DND-41 (cell line): ENCODE measurements around the gene CIDEC.
"Not testable (repeated sequence)": the region's sequence is repeated elsewhere in the genome, so short reads cannot be mapped to it uniquely, and the experiment has no call there.

Experiments
- ATAC-seq: fragments of 200-7000 bp; cut with Tn5 transposase; 3 replicates; pipeline ENCODE4 v1.9.1; 2021; ENCODE audit warnings: low read depth; ENCODE audit not compliant: insufficient read depth
- DNase-seq: peaks from one replicate; pipeline ENCODE4 v3.0.0-alpha.2; 2020
- H2AFZ ChIP-seq: 2 replicates; pipeline ENCODE4 v1.6.0; 2012; ENCODE audit warnings: low read depth, low read length
- H3K27ac ChIP-seq: 2 replicates; pipeline ENCODE4 v1.5.1; 2012; ENCODE audit warnings: low read length, inconsistent platforms
- H3K27me3 ChIP-seq: fragments of 200-600 bp; sonication (generic); 2 replicates; pipeline ENCODE4 v1.6.0; 2012; ENCODE audit warnings: low read length, mild to moderate bottlenecking, inconsistent platforms; ENCODE audit not compliant: insufficient read depth, poor library complexity
- H3K36me3 ChIP-seq: 2 replicates; pipeline ENCODE4 v1.5.1; 2012; ENCODE audit warnings: low read length, inconsistent platforms; ENCODE audit not compliant: insufficient read depth
- H3K4me1 ChIP-seq: 2 replicates; pipeline ENCODE4 v1.5.1; 2012; ENCODE audit warnings: mild to moderate bottlenecking, low read length; ENCODE audit not compliant: insufficient read depth
- H3K4me2 ChIP-seq: 2 replicates; pipeline ENCODE4 v1.6.0; 2012; ENCODE audit warnings: mild to moderate bottlenecking, moderate library complexity, low read length, inconsistent platforms; ENCODE audit not compliant: insufficient read depth
- H3K4me3 ChIP-seq, 2 experiments: fragments of 200-600 bp in 1 of 2; shearing (Covaris generic) in 1 of 2; 2 replicates each; pipeline ENCODE4 v1.5.1; 2012 to 2016; ENCODE audit warnings: inconsistent platforms in 2 of 2, low read length in 2 of 2, mild to moderate bottlenecking in 2 of 2, low read depth in 1 of 2, moderate library complexity in 1 of 2
- H3K79me2 ChIP-seq: 2 replicates; pipeline ENCODE4 v1.6.0; 2012; ENCODE audit warnings: low read length, inconsistent platforms; ENCODE audit not compliant: insufficient read depth
- H3K9ac ChIP-seq: 2 replicates; pipeline ENCODE4 v1.6.0; 2012; ENCODE audit warnings: low read depth, mild to moderate bottlenecking, inconsistent platforms, low read length, moderate library complexity
- H3K9me3 ChIP-seq: 2 replicates; pipeline ENCODE4 v1.5.1; 2012; ENCODE audit warnings: low read length, moderate library complexity, mild to moderate bottlenecking, inconsistent platforms; ENCODE audit not compliant: insufficient read depth, severe bottlenecking
- H4K20me1 ChIP-seq: 2 replicates; pipeline ENCODE4 v1.6.0; 2012; ENCODE audit warnings: low read length; ENCODE audit not compliant: insufficient read depth
- EZH2 ChIP-seq: IDR thresholded peaks from 3 replicates; pipeline ENCODE4 v1.6.1; 2012; ENCODE audit warnings: borderline replicate concordance, low read depth, mild to moderate bottlenecking, moderate library complexity, low read length, inconsistent platforms; ENCODE audit not compliant: severe bottlenecking
- TF ChIP-seq, protein P1 (sequence below): IDR thresholded peaks from 2 replicates; pipeline ENCODE4 v1.5.1; 2012; ENCODE audit warnings: borderline replicate concordance, low read length, moderate library complexity, mild to moderate bottlenecking; ENCODE audit not compliant: poor library complexity, severe bottlenecking; ENCODE audit errors: extremely low read depth

The CIDEC gene

GRCh38 chr3:9869955-9870354 is 10.1 kb downstream of the CIDEC start:
- ATAC-seq: no peak
- Histone ChIP-seq H2AFZ (no peak overlapping the region), H3K27ac (no peak overlapping the region)

DNA sequence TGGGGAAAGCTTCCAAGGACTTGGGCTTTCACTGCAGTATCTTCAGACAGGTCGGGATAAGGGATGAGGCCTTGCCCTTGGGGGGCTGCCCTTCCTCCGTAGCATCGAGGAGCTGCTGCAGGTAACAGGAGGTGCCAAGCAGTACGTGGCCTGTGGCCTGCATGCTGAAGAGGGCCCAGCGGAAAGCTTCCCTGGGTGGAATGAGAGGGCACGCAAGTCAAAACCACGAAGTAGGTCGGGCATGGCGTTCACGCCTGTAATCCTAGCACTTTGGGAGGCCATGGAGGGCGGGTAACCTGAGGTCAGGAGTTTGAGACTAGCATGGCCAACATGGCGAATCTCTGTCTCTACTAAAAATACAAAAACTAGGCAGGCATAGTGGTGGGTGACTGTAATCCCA is 12.9 kb downstream of the CIDEC start:
- H3K4me3 ChIP-seq: no peak overlapping the region
- H3K27me3 ChIP-seq: no peaks in the 10 kb centered on the region
- ATAC-seq: no peak
- H2AFZ ChIP-seq: no peak overlapping the region
- H3K4me1 ChIP-seq: no peaks in the 10 kb centered on the region
- H3K27ac ChIP-seq: no peak overlapping the region
- no peak for TF ChIP-seq EZH2
- TF ChIP-seq, protein P1, sequence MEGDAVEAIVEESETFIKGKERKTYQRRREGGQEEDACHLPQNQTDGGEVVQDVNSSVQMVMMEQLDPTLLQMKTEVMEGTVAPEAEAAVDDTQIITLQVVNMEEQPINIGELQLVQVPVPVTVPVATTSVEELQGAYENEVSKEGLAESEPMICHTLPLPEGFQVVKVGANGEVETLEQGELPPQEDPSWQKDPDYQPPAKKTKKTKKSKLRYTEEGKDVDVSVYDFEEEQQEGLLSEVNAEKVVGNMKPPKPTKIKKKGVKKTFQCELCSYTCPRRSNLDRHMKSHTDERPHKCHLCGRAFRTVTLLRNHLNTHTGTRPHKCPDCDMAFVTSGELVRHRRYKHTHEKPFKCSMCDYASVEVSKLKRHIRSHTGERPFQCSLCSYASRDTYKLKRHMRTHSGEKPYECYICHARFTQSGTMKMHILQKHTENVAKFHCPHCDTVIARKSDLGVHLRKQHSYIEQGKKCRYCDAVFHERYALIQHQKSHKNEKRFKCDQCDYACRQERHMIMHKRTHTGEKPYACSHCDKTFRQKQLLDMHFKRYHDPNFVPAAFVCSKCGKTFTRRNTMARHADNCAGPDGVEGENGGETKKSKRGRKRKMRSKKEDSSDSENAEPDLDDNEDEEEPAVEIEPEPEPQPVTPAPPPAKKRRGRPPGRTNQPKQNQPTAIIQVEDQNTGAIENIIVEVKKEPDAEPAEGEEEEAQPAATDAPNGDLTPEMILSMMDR: no peak
- H3K79me2 ChIP-seq: no peaks in the 10 kb centered on the region
- no peak overlapping the region for H3K9ac ChIP-seq
- DNase-seq: no peak
- no peaks in the 10 kb centered on the region for H3K9me3 ChIP-seq
- no peak overlapping the region for H3K4me2 ChIP-seq
- H3K36me3 ChIP-seq: no peaks in the 10 kb centered on the region
- H4K20me1 ChIP-seq: no peaks in the 10 kb centered on the region

More at GRCh38 chr3:9869955-9870354, 10.1 kb downstream of the CIDEC start:
- H4K20me1 ChIP-seq: no peaks in the 10 kb centered on the region
- no peaks in the 10 kb centered on the region for H3K36me3 ChIP-seq
- no peaks in the 10 kb centered on the region for H3K27me3 ChIP-seq
- H3K9ac ChIP-seq: no peak overlapping the region
- TF ChIP-seq, protein P1: no peak
- no peak for TF ChIP-seq EZH2
- DNase-seq: no peak
- no peaks in the 10 kb centered on the region for H3K4me1 ChIP-seq
- no peak overlapping the region for H3K4me2 ChIP-seq
- H3K79me2 ChIP-seq: no peaks in the 10 kb centered on the region
- H3K4me3 ChIP-seq: no peak overlapping the region
- no peaks in the 10 kb centered on the region for H3K9me3 ChIP-seq

GRCh38 chr3:9866639-9867038 is 13.4 kb downstream of the CIDEC start:
- no peaks in the 10 kb centered on the region for H4K20me1 ChIP-seq
- H2AFZ ChIP-seq: no peak overlapping the region
- no peaks in the 10 kb centered on the region for H3K36me3 ChIP-seq
- no peak overlapping the region for H3K27ac ChIP-seq
- no peaks in the 10 kb centered on the region for H3K27me3 ChIP-seq
- no peak overlapping the region for H3K4me2 ChIP-seq
- no peak overlapping the region for H3K4me3 ChIP-seq
- H3K9me3 ChIP-seq: no peaks in the 10 kb centered on the region
- no peaks in the 10 kb centered on the region for H3K79me2 ChIP-seq
- DNase-seq (no peak), ATAC-seq (no peak)
- TF ChIP-seq EZH2: no peak
- no peaks in the 10 kb centered on the region for H3K4me1 ChIP-seq
- H3K9ac ChIP-seq: no peak overlapping the region

DNA sequence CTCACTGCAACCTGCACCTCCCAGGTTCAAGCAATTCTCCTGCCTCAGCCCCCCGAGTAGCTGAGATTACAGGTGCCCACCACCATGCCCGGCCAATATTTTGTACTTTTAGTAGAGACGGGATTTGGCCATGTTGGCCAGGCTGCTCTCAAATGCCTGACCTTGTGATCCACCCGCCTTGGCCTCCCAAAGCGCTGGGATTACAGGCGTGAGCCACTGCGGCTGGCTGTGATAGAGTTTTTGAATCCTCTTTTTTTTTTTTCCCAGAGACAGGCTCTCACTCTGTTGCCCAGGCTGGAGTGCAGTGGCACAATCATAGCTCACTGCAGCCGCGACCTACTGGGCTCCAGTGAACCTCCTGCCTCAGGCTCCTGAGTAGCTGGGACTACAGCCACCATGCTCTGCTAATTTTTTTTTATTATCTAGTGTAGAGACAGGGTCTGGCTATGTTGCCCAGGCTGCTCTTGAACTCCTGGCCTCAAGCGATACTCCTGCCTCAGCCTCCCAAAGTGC is 14.9 kb downstream of the CIDEC start:
- H3K36me3 ChIP-seq, H3K27me3 ChIP-seq, H3K4me2 ChIP-seq, DNase-seq, H3K4me3 ChIP-seq, H3K9me3 ChIP-seq, ATAC-seq, H3K9ac ChIP-seq, H3K4me1 ChIP-seq, H3K79me2 ChIP-seq, H4K20me1 ChIP-seq, H2AFZ ChIP-seq, H3K27ac ChIP-seq: not testable (repeated sequence)
